HG02840 (cell line): ENCODE measurements around the gene GPD1.
A peak's percentile ranks its signal among the peaks of the same experiment; 100 is the strongest.
"Not testable (repeated sequence)": the region's sequence is repeated elsewhere in the genome, so short reads cannot be mapped to it uniquely, and the experiment has no call there.

Source experiments
- ATAC-seq: cut with Tn5 transposase; IDR thresholded peaks from one replicate; pipeline ENCODE4 v1.9.1; 2021; ENCODE audit warnings: mild to moderate bottlenecking, moderate library complexity, moderate number of reproducible peaks; ENCODE audit not compliant: unreplicated experiment, low FRiP score

Gene GPD1

GRCh38 chr12:50073206-50073605, 30.6 kb upstream of the GPD1 start:
- no peak for ATAC-seq

- no peak for ATAC-seq
Observed at GRCh38 chr12:50073712-50074111, 30.1 kb upstream of the GPD1 start.

GRCh38 chr12:50074936-50075807, 28.6 kb upstream of the GPD1 start:
- peak; percentile 70 for ATAC-seq

- ATAC-seq, result no peak
Observed at GRCh38 chr12:50075808-50076170, 28.0 kb upstream of the GPD1 start.

- no peak for ATAC-seq
Observed at GRCh38 chr12:50077099-50077498, 26.7 kb upstream of the GPD1 start.

DNA sequence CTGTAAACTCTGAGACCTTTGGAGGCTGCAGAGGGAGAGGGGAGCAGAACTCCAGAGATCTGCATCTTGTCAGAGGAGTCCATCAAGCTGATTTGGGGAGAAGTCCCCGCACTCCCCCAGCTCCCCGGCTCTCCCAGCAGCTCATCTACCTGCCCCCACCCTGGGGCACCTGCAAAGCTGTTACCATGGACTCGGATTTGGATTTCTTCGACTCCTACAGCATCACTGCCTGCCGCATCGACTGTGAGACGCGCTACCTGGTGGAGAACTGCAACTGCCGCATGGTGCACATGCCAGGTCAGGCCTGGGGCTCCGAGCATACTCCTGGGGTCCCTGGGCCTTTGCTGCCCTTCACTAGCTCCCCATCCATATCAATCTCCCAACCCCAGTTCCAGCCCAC, 25.5 kb upstream of the GPD1 start:
- ATAC-seq, result no peak

GRCh38 chr12:50079771-50080170, 24.0 kb upstream of the GPD1 start:
- ATAC-seq, result no peak

- no peak for ATAC-seq
Observed at GRCh38 chr12:50081096-50081808, 22.6 kb upstream of the GPD1 start.

DNA sequence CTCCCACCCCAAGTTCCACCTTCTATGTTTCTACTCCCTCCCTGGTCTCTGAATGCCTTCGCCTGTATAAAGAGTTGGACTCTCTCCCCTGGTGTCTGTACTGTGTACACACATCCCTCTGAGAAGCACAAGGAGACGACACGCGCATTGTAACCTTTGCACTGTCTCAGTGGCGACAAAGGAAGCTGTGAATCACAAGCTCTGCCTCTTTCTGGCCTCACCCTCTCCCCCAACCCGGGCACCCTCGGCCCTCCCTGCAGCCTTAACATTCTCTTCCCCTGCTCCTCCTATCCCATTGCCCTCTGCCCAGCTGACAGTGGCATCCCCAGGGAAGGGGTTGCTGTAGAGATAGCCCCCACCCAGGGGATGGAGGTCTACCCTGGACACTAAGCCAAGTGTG, 21.2 kb upstream of the GPD1 start:
- no peak for ATAC-seq

- no peak for ATAC-seq
Observed at GRCh38 chr12:50083301-50083700, 20.5 kb upstream of the GPD1 start.

DNA sequence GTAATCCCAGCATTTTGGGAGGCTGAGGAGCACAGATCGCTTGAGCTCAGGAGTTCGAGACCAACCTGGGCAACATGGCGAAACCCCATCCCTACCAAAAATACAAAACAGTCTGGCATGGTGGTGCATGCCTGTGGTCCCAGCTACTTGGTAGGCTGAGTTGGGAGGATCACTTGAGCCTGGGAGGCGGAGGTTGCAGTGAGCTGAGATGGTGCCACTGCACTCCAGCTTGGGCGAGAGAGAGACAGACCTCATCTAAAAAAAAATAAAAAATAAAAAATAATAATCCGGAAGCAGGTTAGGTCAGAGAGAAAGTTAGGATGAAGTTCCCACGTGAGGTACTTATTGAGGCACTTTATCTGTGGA, 19.4 kb upstream of the GPD1 start:
- not testable (repeated sequence) for ATAC-seq

- ATAC-seq, result peak; percentile 79
Observed at GRCh38 chr12:50084775-50085614, 18.8 kb upstream of the GPD1 start, which contains the start of gene SMARCD1. TSS of gene SMARCD1 (plus strand) at chr12:50085342. CDS start at chr12:50085370, 28 bp downstream.

- ATAC-seq, result no peak
Observed at GRCh38 chr12:50085615-50086072, 18.2 kb upstream of the GPD1 start.

GRCh38 chr12:50086148-50086547, 17.7 kb upstream of the GPD1 start:
- no peak for ATAC-seq

GRCh38 chr12:50087151-50087550, 16.7 kb upstream of the GPD1 start:
- no peak for ATAC-seq

DNA sequence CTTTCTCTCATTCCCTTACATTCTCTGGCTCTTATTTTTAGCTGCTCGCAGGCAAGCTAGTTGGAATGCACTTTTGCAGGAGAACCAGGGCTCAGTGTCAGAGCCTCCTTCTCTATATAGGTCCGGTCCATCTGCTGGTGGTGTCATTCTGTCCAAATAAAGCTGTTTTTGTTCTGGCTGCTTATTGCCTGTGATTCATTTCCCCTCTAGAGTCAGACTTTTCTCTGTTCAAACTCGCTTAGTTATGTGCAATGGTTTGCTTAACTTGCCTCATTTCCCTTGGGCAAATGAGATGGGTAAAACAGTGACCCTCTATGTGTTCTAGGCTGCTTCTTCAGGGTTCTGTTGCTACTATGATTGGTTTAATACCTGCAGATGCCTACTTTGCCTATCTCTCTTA, 15.8 kb upstream of the GPD1 start:
- ATAC-seq, result no peak

DNA sequence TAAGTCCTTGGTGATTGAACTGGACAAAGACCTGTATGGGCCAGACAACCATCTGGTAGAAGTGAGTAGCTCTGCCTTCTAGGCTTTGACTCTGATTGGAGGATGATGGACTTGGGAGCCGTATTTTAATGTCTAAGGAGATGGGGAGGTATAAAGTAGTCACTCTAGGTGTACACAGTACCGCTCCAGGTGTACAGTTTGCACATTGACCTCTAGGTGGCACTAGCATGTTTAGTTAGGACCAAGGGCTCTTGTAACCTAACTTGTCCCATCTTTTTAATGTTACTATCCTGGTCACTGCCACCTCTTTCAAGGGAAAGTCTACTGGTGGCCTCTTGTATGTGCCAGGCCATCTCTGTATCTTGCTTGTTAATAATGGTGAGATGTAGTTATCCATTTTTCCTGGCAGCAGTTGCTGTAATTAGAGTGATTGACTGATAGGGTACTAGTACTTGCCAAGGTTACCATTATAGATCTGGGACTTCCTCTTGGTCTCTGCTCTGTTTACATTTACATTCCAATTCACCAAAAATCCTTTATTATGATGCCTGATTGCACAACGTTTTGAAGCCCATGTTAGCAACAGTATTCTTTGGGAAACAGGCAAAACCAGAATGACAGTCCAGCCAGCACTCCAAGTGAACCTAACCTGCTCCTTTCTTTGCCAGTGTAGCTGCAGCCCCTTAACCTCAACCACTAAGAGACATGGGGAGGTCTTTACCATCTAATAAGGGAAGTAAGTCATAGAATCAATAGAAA, 15.1 kb upstream of the GPD1 start:
- ATAC-seq, result no peak

GRCh38 chr12:50089730-50090129, 14.1 kb upstream of the GPD1 start:
- no peak for ATAC-seq

GRCh38 chr12:50090391-50090790, 13.4 kb upstream of the GPD1 start:
- ATAC-seq, result no peak

DNA sequence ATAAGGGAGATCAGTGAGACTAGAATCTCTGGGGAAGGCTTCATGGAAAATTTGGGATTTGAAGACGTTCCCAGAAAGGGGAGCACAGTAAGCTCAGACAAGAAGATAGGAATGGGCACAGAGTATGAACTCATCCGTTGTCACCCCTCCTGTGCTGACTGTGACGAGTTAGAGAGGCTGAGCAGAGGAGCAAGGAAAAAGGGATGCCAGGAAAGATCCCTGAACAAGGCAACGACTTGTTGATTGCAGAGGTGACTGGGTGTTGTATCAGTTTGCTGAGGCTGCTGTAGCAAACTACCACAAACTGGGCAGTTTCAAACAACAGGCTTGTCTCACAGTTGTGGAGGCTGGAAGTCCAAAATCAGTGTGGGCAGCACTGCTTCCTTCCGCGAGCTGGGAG, 5.9 kb upstream of the GPD1 start:
- ATAC-seq, result no peak
